H1 (cell line): ENCODE measurements around the gene PALM. TPM values are rescaled to one million over a fixed set of nuclear protein-coding genes. Genes with fewer than 3 reads are reported as not detected.
"Not testable (repeated sequence)": the region's sequence is repeated elsewhere in the genome, so short reads cannot be mapped to it uniquely, and the experiment has no call there.

Experiments
- CTCF ChIA-PET: fragments of 300-600 bp; sonication (Branson Sonifier 250); formaldehyde crosslinking; loops from one replicate; lab custom pipeline; 2021; ENCODE audit not compliant: partially characterized antibody; lab: Charles Lee
- POLR2A ChIA-PET: fragments of 300-600 bp; sonication (Branson Sonifier 250); formaldehyde crosslinking; loops from one replicate; lab custom pipeline; 2021; ENCODE audit warnings: inconsistent platforms; ENCODE audit not compliant: partially characterized antibody; lab: Charles Lee
- DNase-seq, 2 experiments: peaks; one replicate each; pipeline versions ENCODE4 v3.0.0 to v3.0.0-alpha.2; 2010 to 2022; ENCODE audit warnings: low spot score in 2 of 2, low read depth in 1 of 2, mixed read lengths in 1 of 2
- FAIRE-seq: peaks from 2 replicates; lab custom pipeline; 2011; peaks lifted over from hg19 to GRCh38; lab: Jason Lieb, UNC
- H2AFZ ChIP-seq: 2 replicates; pipeline ENCODE4 v1.8.1; 2012; ENCODE audit warnings: low read length, inconsistent platforms
- H2AK5ac ChIP-seq: 2 replicates; pipeline ENCODE4 v1.6.1; 2013; ENCODE audit warnings: low read depth, low read length
- H2BK120ac ChIP-seq: replicated peaks from 2 replicates; pipeline ENCODE3; 2013; ENCODE audit warnings: low read depth, low read length, inconsistent platforms
- H2BK12ac ChIP-seq: 2 replicates; pipeline ENCODE4 v1.6.1; 2013; ENCODE audit warnings: low read depth, low read length
- H2BK15ac ChIP-seq: 2 replicates; pipeline ENCODE4 v1.6.1; 2013; ENCODE audit warnings: low read length
- H2BK20ac ChIP-seq: 2 replicates; pipeline ENCODE4 v1.6.1; 2013; ENCODE audit warnings: low read length
- H2BK5ac ChIP-seq: 2 replicates; pipeline ENCODE4 v1.6.1; 2013; ENCODE audit warnings: low read depth, low read length
- H3K14ac ChIP-seq: 2 replicates; pipeline ENCODE4 v1.6.1; 2013; ENCODE audit warnings: inconsistent platforms; ENCODE audit not compliant: insufficient read length
- H3K18ac ChIP-seq: 2 replicates; pipeline ENCODE4 v1.6.1; 2013; ENCODE audit warnings: low read length; ENCODE audit errors: extremely low read depth
- H3K23ac ChIP-seq: 2 replicates; pipeline ENCODE4 v1.6.1; 2013; ENCODE audit warnings: inconsistent platforms; ENCODE audit not compliant: insufficient read length
- H3K23me2 ChIP-seq: 2 replicates; pipeline ENCODE4 v1.6.1; 2013; ENCODE audit warnings: low read depth, low read length
- H3K27ac ChIP-seq: 2 replicates; pipeline ENCODE4 v1.6.1; 2011; ENCODE audit warnings: low read depth, low read length, inconsistent platforms
- H3K27me3 ChIP-seq, 4 experiments: replicated peaks in 1 of 4; 1 replicate in 1 of 4; 2 replicates in 3 of 4; pipeline versions ENCODE4 v1.6.1 to v1.8.1; 2011 to 2013; ENCODE audit warnings: low read length in 3 of 4, mild to moderate bottlenecking in 3 of 4, inconsistent platforms in 2 of 4, mixed read lengths in 2 of 4, moderate library complexity in 1 of 4; ENCODE audit not compliant: control insufficient read depth in 3 of 4, insufficient read depth in 3 of 4; ENCODE audit errors: extremely low read depth in 1 of 4
- H3K36me3 ChIP-seq, 4 experiments: 2 replicates each; pipeline versions ENCODE4 v1.6.1 to v1.8.1; 2011 to 2013; ENCODE audit warnings: mild to moderate bottlenecking in 4 of 4, low read length in 3 of 4, moderate library complexity in 2 of 4, control low read depth in 1 of 4, inconsistent platforms in 1 of 4; ENCODE audit not compliant: insufficient read depth in 4 of 4, control insufficient read depth in 2 of 4
- H3K4ac ChIP-seq: replicated peaks from 2 replicates; pipeline ENCODE3; 2013; ENCODE audit warnings: low read length, low read depth, mixed read lengths, inconsistent platforms; ENCODE audit not compliant: insufficient read length
- H3K4me1 ChIP-seq, 4 experiments: replicated peaks in 1 of 4; 1 replicate in 1 of 4; 2 replicates in 3 of 4; pipeline versions ENCODE4 v1.6.1 to v1.8.1; 2011 to 2013; ENCODE audit warnings: low read length in 3 of 4, inconsistent platforms in 2 of 4, mixed read lengths in 1 of 4; ENCODE audit not compliant: insufficient read depth in 4 of 4, control insufficient read depth in 3 of 4
- H3K4me2 ChIP-seq, 2 experiments: 2 replicates each; pipeline versions ENCODE4 v1.6.1 to v1.8.1; 2011 to 2013; ENCODE audit warnings: low read depth in 2 of 2, low read length in 2 of 2, control low read depth in 1 of 2, inconsistent platforms in 1 of 2, mild to moderate bottlenecking in 1 of 2; ENCODE audit not compliant: insufficient read depth in 1 of 2
- H3K4me3 ChIP-seq, 4 experiments: fragments of 200-600, 300-600 bp in 1 of 4; sonication (generic), shearing (Covaris generic), sonication (Bioruptor Twin) in 1 of 4; 2 replicates each; pipeline versions ENCODE4 v1.5.1 to v1.8.1; 2011 to 2016; ENCODE audit warnings: low read length in 4 of 4, low read depth in 3 of 4, control low read depth in 2 of 4, inconsistent platforms in 2 of 4, mild to moderate bottlenecking in 2 of 4, mixed read lengths in 1 of 4, moderate library complexity in 1 of 4; ENCODE audit not compliant: insufficient read depth in 2 of 4; ENCODE audit errors: extremely low read depth in 1 of 4
- H3K56ac ChIP-seq: replicated peaks from 2 replicates; pipeline ENCODE3; 2013; ENCODE audit warnings: low read depth, mild to moderate bottlenecking, mixed read lengths, low read length, inconsistent platforms; ENCODE audit not compliant: insufficient read length
- H3K79me1 ChIP-seq: 2 replicates; pipeline ENCODE4 v1.6.1; 2013; ENCODE audit warnings: low read depth, low read length, control low read depth
- H3K79me2 ChIP-seq, 2 experiments: 2 replicates each; pipeline versions ENCODE4 v1.6.1 to v1.8.1; 2012 to 2013; ENCODE audit warnings: low read length in 2 of 2, mild to moderate bottlenecking in 2 of 2, inconsistent platforms in 1 of 2; ENCODE audit not compliant: insufficient read depth in 2 of 2, control insufficient read depth in 1 of 2
- H3K9ac ChIP-seq, 4 experiments: replicated peaks in 1 of 4; 1 replicate in 1 of 4; 2 replicates in 3 of 4; pipeline versions ENCODE4 v1.6.1 to v1.8.1; 2011 to 2013; ENCODE audit warnings: low read depth in 3 of 4, low read length in 3 of 4, control low read depth in 2 of 4, mild to moderate bottlenecking in 2 of 4, moderate library complexity in 2 of 4, inconsistent platforms in 1 of 4; ENCODE audit errors: extremely low read depth in 1 of 4
- H3K9me3 ChIP-seq, 2 experiments: 2 replicates each; pipeline versions ENCODE4 v1.6.1 to v1.8.1; 2012 to 2013; ENCODE audit warnings: mild to moderate bottlenecking in 2 of 2, moderate library complexity in 2 of 2, control low read depth in 1 of 2, inconsistent platforms in 1 of 2, low read depth in 1 of 2, low read length in 1 of 2, mixed read lengths in 1 of 2; ENCODE audit not compliant: insufficient read depth in 2 of 2
- H4K20me1 ChIP-seq, 2 experiments: replicated peaks in 1 of 2; 2 replicates each; pipeline versions ENCODE3 to v1.8.1; 2011 to 2013; ENCODE audit warnings: inconsistent platforms in 2 of 2, low read length in 2 of 2, mild to moderate bottlenecking in 1 of 2; ENCODE audit not compliant: insufficient read depth in 2 of 2, control insufficient read depth in 1 of 2
- H4K5ac ChIP-seq: 2 replicates; pipeline ENCODE4 v1.6.1; 2013; ENCODE audit warnings: low read length, low read depth, mixed read lengths, inconsistent platforms; ENCODE audit not compliant: insufficient read length
- H4K8ac ChIP-seq: 2 replicates; pipeline ENCODE4 v1.8.0; 2013; ENCODE audit warnings: mild to moderate bottlenecking, moderate library complexity, low read length, inconsistent platforms; ENCODE audit not compliant: insufficient read depth; ENCODE audit errors: extremely low read depth
- H4K91ac ChIP-seq: replicated peaks from 2 replicates; pipeline ENCODE3; 2013; ENCODE audit warnings: low read length, mixed read lengths, inconsistent platforms; ENCODE audit not compliant: insufficient read length
- WGBS, 2 experiments: shearing (Covaris generic) in 1 of 2; methylation state at CpG; one replicate each; pipeline versions ENCODE4 v1.1.6 to v1.1.7; 2013 to 2015; ENCODE audit warnings: low lambda C conversion rate in 2 of 2, mixed read lengths in 2 of 2, inconsistent platforms in 1 of 2, low coverage in 1 of 2, missing lambda C conversion rate in 1 of 2; ENCODE audit not compliant: insufficient replicate concordance in 2 of 2, insufficient coverage in 1 of 2, insufficient read length in 1 of 2; ENCODE audit errors: extremely low coverage in 1 of 2, missing lambda C conversion rate in 1 of 2; 5-methylcytosine and 5-hydroxymethylcytosine counted together
- polyA plus RNA-seq, 7 experiments: library from polyadenylated mRNA; depleted of rRNA in 3 of 7; stranded (reverse) in 5 of 7; unstranded in 2 of 7; fragments of >200 nt in 5 of 7; fragments of 200-250 nt in 2 of 7; gene quantifications; 1 replicate in 5 of 7; 2 replicates in 1 of 7; 4 replicates in 1 of 7; pipeline versions ENCODE4 v1.2.1 to v1.2.3, GENCODE V29; 2011 to 2013; ENCODE audit warnings: missing spikeins in 2 of 7, mixed read lengths in 2 of 7
- total RNA-seq: library from RNA; stranded (reverse); fragmentation: NEBNext Ultra II Directional; extraction: Animal tissue kit (Norgen Biotek cat#: 25700); gene quantifications from 2 replicates; pipeline ENCODE4 v1.2.1, GENCODE V29; 2021
- TF ChIP-seq, protein P1 (sequence below), 3 experiments: IDR thresholded peaks; 1 replicate in 2 of 3; 2 replicates in 1 of 3; pipeline versions ENCODE4 v1.5.1 to v1.6.1; 2011; ENCODE audit warnings: low read length in 3 of 3, mild to moderate bottlenecking in 3 of 3, inconsistent platforms in 2 of 3, low read depth in 1 of 3, moderate library complexity in 1 of 3; ENCODE audit not compliant: insufficient read depth in 1 of 3; ENCODE audit errors: control extremely low read depth in 1 of 3

The PALM gene
- total and polyA plus RNA-seq, 2 of the 8 experiments (the other 6 are each of a cell fraction or from before 2014, with no cell fraction given), result 5.7 to 16.5 TPM

- H4K91ac ChIP-seq, H3K36me3 ChIP-seq, H3K9me3 ChIP-seq, FAIRE-seq, H3K27ac ChIP-seq, H2BK20ac ChIP-seq, H3K4me3 ChIP-seq, H3K23ac ChIP-seq, H2AFZ ChIP-seq, H3K9ac ChIP-seq, H2BK12ac ChIP-seq, H4K5ac ChIP-seq, H3K4me1 ChIP-seq, H2BK15ac ChIP-seq, H4K20me1 ChIP-seq, H3K14ac ChIP-seq, H3K79me1 ChIP-seq, DNase-seq, H4K8ac ChIP-seq, H2AK5ac ChIP-seq, H2BK120ac ChIP-seq, H2BK5ac ChIP-seq, H3K18ac ChIP-seq, H3K4me2 ChIP-seq, H3K56ac ChIP-seq, H3K23me2 ChIP-seq, H3K27me3 ChIP-seq, H3K4ac ChIP-seq, H3K79me2 ChIP-seq: not testable (repeated sequence)
- CTCF ChIA-PET, result interaction anchor here (0.7 to 2.0 kb wide), 6 partner anchors 10 to 40 kb away, joined by 3 to 16 read pairs (median 6); no protein-coding TSS in a partner anchor
- TF ChIP-seq, protein P1, sequence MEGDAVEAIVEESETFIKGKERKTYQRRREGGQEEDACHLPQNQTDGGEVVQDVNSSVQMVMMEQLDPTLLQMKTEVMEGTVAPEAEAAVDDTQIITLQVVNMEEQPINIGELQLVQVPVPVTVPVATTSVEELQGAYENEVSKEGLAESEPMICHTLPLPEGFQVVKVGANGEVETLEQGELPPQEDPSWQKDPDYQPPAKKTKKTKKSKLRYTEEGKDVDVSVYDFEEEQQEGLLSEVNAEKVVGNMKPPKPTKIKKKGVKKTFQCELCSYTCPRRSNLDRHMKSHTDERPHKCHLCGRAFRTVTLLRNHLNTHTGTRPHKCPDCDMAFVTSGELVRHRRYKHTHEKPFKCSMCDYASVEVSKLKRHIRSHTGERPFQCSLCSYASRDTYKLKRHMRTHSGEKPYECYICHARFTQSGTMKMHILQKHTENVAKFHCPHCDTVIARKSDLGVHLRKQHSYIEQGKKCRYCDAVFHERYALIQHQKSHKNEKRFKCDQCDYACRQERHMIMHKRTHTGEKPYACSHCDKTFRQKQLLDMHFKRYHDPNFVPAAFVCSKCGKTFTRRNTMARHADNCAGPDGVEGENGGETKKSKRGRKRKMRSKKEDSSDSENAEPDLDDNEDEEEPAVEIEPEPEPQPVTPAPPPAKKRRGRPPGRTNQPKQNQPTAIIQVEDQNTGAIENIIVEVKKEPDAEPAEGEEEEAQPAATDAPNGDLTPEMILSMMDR (IDR thresholded peaks at IDR 0.05; ENCODE audit: control extremely low read depth in 1 of 3, insufficient read depth in 1 of 3, low read depth in 1 of 3, low read length in 3 of 3), result peak in 1 of 3 experiments; percentile 2; a peak in 1 of 4 replicates
- WGBS, 2 experiments, result 77% methylated on average over 10 of the region's 14 CpGs; no CpG with 5 or more reads in 1 of the 2 experiments
- POLR2A ChIA-PET, result interaction anchor here (0.6 to 1.0 kb wide), 4 partner anchors 9 to 231 kb away, joined by 3 read pairs; partner anchors contain the start of gene PALM
Observed at GRCh38 chr19:699885-700284, 8.8 kb upstream of the PALM start.
